Subcutaneous abdominal adipose tissue (tissue), 5 donors: ENCODE data around the gene ARNT2.
A peak's percentile ranks its signal among the peaks of the same experiment; 100 is the strongest.
"Not testable (repeated sequence)": the region's sequence is repeated elsewhere in the genome, so short reads cannot be mapped to it uniquely, and the experiment has no call there.

Source experiments
- H3K27ac ChIP-seq: one replicate; pipeline ENCODE4 v1.7.0; 2013; ENCODE audit warnings: low read depth, mild to moderate bottlenecking, inconsistent platforms, low read length, moderate library complexity
- H3K27me3 ChIP-seq, 5 donors: one replicate each; pipeline ENCODE4 v1.7.0; 2013; ENCODE audit warnings: low read length in 5 of 5, inconsistent platforms in 1 of 5; ENCODE audit not compliant: control insufficient read depth in 5 of 5, insufficient read depth in 4 of 5
- H3K36me3 ChIP-seq, 5 donors: one replicate each; pipeline ENCODE4 v1.7.0; 2013; ENCODE audit warnings: low read length in 5 of 5; ENCODE audit not compliant: control insufficient read depth in 5 of 5, insufficient read depth in 5 of 5
- H3K4me1 ChIP-seq, 5 donors: one replicate each; pipeline ENCODE4 v1.7.0; 2013; ENCODE audit warnings: low read length in 5 of 5, mild to moderate bottlenecking in 3 of 5, moderate library complexity in 1 of 5; ENCODE audit not compliant: control insufficient read depth in 5 of 5, insufficient read depth in 5 of 5
- H3K4me3 ChIP-seq, 5 donors: one replicate each; pipeline ENCODE4 v1.7.0; 2013; ENCODE audit warnings: low read length in 5 of 5, low read depth in 1 of 5
- H3K9ac ChIP-seq, 5 donors: one replicate each; pipeline ENCODE4 v1.7.0; 2013; ENCODE audit warnings: low read length in 5 of 5, mild to moderate bottlenecking in 4 of 5, moderate library complexity in 3 of 5
- H3K9me3 ChIP-seq, 5 donors: one replicate each; pipeline ENCODE4 v1.7.0; 2013; ENCODE audit warnings: low read length in 5 of 5; ENCODE audit not compliant: control insufficient read depth in 5 of 5
- donor health status: healthy.
- donor health status: healthy.
- donor health status: healthy.
- donor health status: healthy.
- donor health status: healthy.

Gene ARNT2

GRCh38 chr15:80386151-80386550 lies 18.0 kb upstream of the ARNT2 start:
- H3K36me3 ChIP-seq = no peaks in the 10 kb centered on the region
- H3K4me1 ChIP-seq = no peaks in the 10 kb centered on the region
- no peak overlapping the region for H3K4me3 ChIP-seq
- no peaks in the 10 kb centered on the region for H3K9me3 ChIP-seq
- H3K27me3 ChIP-seq = peaks cover 0 to 3% (median 0%) of the 10 kb centered on the region in 5 donors
- H3K27ac ChIP-seq = no peak overlapping the region
- no peak overlapping the region for H3K9ac ChIP-seq

GRCh38 chr15:80388326-80388725 lies 15.9 kb upstream of the ARNT2 start:
- Histone ChIP-seq H3K9ac (no peak overlapping the region), H3K9me3 (no peaks in the 10 kb centered on the region), H3K36me3 (no peaks in the 10 kb centered on the region), H3K27me3 (peaks cover 0 to 2% (median 0%) of the 10 kb centered on the region in 5 donors), H3K27ac (no peak overlapping the region), H3K4me3 (no peak overlapping the region), H3K4me1 (no peaks in the 10 kb centered on the region)

GRCh38 chr15:80389370-80389769 lies 14.8 kb upstream of the ARNT2 start:
- Histone ChIP-seq H3K9ac (no peak overlapping the region), H3K4me3 (no peak overlapping the region), H3K4me1 (no peaks in the 10 kb centered on the region), H3K27ac (no peak overlapping the region), H3K36me3 (no peaks in the 10 kb centered on the region), H3K9me3 (no peaks in the 10 kb centered on the region), H3K27me3 (peaks cover 0 to 2% (median 0%) of the 10 kb centered on the region in 5 donors)

- H3K4me3 ChIP-seq, H3K9me3 ChIP-seq, H3K27ac ChIP-seq, H3K36me3 ChIP-seq, H3K27me3 ChIP-seq, H3K9ac ChIP-seq, H3K4me1 ChIP-seq: not testable (repeated sequence)
Observed at GRCh38 chr15:80390942-80391341, 13.2 kb upstream of the ARNT2 start.

GRCh38 chr15:80395616-80396015 lies 8.6 kb upstream of the ARNT2 start:
- Histone ChIP-seq H3K27me3 (peaks cover 3 to 21% (median 17%) of the 10 kb centered on the region in 5 donors), H3K9ac (no peak overlapping the region), H3K4me3 (no peak overlapping the region)

GRCh38 chr15:80396096-80396495 lies 8.1 kb upstream of the ARNT2 start:
- H3K27ac ChIP-seq = no peak overlapping the region

More at GRCh38 chr15:80395616-80396015, 8.6 kb upstream of the ARNT2 start:
- H3K36me3 ChIP-seq = no peaks in the 10 kb centered on the region
- no peaks in the 10 kb centered on the region for H3K9me3 ChIP-seq
- no peak overlapping the region for H3K27ac ChIP-seq
- no peaks in the 10 kb centered on the region for H3K4me1 ChIP-seq

GRCh38 chr15:80399508-80399907 lies 4.7 kb upstream of the ARNT2 start:
- Histone ChIP-seq H3K9me3 (no peaks in the 10 kb centered on the region), H3K27me3 (peaks cover 8 to 30% (median 24%) of the 10 kb centered on the region in 5 donors), H3K36me3 (no peaks in the 10 kb centered on the region), H3K4me1 (peaks cover 0 to 8% (median 4%) of the 10 kb centered on the region in 5 donors), H3K9ac (no peak overlapping the region), H3K27ac (no peak overlapping the region), H3K4me3 (no peak overlapping the region)

More at GRCh38 chr15:80396096-80396495, 8.1 kb upstream of the ARNT2 start:
- H3K4me3 ChIP-seq = no peak overlapping the region
- H3K9me3 ChIP-seq = no peaks in the 10 kb centered on the region
- no peaks in the 10 kb centered on the region for H3K4me1 ChIP-seq
- peaks cover 3 to 21% (median 17%) of the 10 kb centered on the region in 5 donors for H3K27me3 ChIP-seq
- H3K36me3 ChIP-seq = no peaks in the 10 kb centered on the region
- no peak overlapping the region for H3K9ac ChIP-seq

- Histone ChIP-seq H3K27ac (no peak overlapping the region), H3K4me3 (no peak overlapping the region), H3K27me3 (peaks cover 21 to 46% (median 28%) of the 10 kb centered on the region in 5 donors), H3K36me3 (no peaks in the 10 kb centered on the region), H3K9ac (no peak overlapping the region), H3K9me3 (no peaks in the 10 kb centered on the region), H3K4me1 (peaks cover 0 to 13% (median 7%) of the 10 kb centered on the region in 5 donors)
Observed at GRCh38 chr15:80401456-80401855, 2.7 kb upstream of the ARNT2 start.

- no peaks in the 10 kb centered on the region for H3K36me3 ChIP-seq
- no peak overlapping the region for H3K4me3 ChIP-seq
- H3K27ac ChIP-seq = no peak overlapping the region
- H3K9ac ChIP-seq = no peak overlapping the region
- H3K9me3 ChIP-seq = no peaks in the 10 kb centered on the region
- H3K4me1 ChIP-seq = peaks cover 0 to 13% (median 7%) of the 10 kb centered on the region in 5 donors
- H3K27me3 ChIP-seq = peaks cover 27 to 52% (median 34%) of the 10 kb centered on the region in 5 donors
Observed at GRCh38 chr15:80402339-80402738, 1.8 kb upstream of the ARNT2 start.

GRCh38 chr15:80403712-80404056 lies 498 bp upstream of the ARNT2 start:
- Histone ChIP-seq H3K27ac (no peak overlapping the region), H3K27me3 (peaks cover 23 to 51% (median 36%) of the 10 kb centered on the region in 5 donors), H3K9me3 (no peaks in the 10 kb centered on the region), H3K9ac (no peak overlapping the region), H3K4me1 (peaks cover 0 to 13% (median 7%) of the 10 kb centered on the region in 5 donors), H3K36me3 (no peaks in the 10 kb centered on the region), H3K4me3 (peak overlapping the region in 2 of 5 donors; percentile 52 to 59)
